HG03442 (cell line): Measurements from ENCODE around the gene MTMR3.

ENCODE experiments used
- ATAC-seq: cut with Tn5 transposase; IDR thresholded peaks from one replicate; pipeline ENCODE4 v1.9.1; 2021; ENCODE audit warnings: mild to moderate bottlenecking, moderate library complexity; ENCODE audit not compliant: unreplicated experiment

MTMR3 gene

DNA sequence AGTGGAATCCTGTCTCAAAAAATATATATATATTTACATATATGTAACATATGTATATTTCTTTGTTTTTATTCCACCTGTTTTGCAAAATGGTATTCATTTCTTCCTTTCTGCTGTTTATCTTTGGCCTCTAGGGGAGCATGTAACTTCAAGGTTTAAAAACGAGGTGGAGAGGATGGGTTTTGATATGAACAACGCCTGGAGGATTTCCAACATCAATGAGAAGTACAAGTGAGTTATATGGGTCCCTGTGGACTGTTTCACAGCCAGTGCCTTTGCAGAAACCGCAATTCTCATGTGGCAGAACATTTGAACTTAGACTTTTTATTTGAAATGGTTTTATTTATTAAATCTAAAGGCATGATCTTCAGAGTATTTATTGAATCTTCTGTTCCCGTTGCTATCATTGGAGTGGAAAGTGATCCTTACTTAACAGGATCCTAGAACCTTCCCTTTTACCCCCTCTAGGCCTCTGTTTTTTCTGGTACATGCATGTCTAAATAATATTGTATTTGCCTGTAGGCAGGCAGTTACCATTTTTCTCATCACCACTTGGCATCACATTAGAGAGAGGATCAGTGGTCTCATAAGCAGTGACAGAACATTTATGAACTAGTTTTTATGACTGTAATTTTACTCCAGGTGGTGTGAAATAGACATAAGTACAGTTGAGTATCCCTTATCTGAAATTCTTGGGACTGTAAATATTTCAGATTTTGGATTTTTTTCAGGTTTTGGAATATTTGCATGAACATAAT lies 115.8 kb downstream of the MTMR3 start:
- no peak for ATAC-seq

DNA sequence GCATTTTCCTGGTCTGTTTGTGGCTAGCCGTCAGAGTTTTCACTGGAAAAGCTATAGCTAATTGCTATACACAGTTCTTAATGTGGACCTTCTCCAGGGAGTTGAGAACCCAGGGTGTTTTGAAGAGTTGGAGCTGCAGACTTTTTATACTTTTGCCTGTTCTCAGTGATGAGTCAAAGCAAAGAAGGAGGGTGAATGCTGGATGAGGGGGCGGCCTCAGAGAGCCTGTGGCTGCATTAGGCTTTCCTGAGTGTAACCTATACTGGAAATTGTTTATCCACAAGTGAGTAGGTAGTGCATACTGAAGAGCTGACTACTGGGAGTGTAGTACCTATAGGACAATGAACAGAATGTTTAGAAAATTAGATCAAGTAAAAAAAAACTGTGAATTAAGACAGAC lies 117.6 kb downstream of the MTMR3 start:
- ATAC-seq, result no peak

DNA sequence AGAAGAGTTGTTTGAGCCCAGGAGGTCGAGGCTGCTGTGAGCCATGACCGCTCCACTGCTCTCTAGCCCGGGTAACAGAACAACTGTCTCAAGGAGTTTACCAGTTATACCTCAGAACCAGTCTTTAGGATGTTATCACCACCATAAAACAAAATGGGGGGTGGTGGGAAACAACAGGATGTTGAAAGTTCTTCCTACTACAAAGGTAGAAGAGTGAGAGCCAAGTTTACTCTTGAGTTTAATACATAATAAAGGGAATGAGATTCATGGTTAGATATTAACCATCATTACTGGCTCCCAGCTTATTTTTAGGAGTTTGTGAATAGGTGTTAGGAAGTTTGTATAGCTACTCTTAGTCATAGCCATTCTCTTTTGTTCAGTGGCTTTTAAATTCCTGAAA lies 118.5 kb downstream of the MTMR3 start:
- no peak for ATAC-seq

DNA sequence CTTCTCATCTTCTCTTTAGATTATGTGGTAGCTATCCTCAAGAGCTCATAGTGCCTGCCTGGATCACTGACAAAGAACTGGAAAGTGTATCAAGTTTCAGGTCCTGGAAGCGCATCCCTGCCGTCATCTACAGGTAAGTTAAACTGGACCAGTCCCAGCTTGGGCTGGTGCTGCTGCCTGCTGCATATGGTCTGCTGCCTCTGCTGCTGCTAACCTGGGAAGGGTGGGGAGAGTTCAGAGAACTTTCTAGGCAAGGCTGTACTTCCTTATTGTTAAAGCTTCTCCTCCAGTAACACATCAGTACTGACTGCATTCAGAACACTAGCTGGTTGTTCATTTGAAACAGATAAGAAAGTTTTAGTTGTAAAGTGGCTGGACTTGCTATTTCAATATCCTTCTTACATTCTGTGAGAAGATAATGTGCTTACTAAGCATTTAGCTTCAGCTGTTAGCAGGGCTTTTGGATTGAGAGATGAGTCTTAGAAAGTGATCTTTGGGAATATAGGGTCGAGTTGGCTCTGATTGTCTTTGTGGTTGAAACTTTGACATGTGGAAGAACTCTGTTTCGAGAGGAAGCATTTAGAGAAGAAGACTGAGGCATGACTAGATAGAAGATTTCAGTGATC lies 120.0 kb downstream of the MTMR3 start:
- ATAC-seq, result no peak

DNA sequence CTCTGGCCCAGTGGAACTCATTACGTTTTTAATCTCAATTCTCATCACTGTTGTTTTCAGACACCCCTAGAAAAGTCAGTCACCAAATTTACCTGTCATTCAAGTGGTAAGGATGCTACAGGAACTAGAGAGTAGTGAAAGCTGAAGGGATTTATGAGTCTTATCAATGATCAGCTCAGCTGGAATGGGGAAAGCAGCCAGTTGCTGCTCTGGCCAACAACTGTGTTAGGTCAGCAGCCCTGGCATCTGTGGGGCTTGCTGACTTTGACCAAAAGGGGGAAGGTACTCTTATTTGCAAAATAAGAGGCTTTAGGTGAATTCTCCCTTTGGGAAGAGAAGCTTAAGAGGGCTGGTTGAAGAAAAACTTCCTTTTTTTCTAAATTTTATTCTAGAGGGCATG lies 121.1 kb downstream of the MTMR3 start:
- no peak for ATAC-seq

DNA sequence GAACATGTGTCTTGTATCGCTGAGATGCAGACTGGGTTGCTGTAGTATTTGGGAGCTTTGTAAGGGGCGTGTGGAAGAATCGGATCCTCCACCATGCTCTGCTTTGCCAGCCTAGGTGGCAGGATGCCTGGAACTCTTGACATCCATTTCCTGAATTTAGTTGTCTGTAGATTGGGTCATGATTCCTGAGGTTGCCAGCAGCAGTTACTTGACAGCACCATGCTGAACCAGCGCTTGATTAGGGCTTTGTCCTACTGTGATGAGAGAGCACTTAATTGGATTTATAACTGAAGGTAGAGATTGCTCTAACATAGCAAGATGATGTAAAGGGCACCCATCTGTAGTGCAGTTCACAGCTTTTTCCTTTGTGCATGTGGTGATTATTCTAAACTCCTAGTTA lies 121.7 kb downstream of the MTMR3 start:
- no peak for ATAC-seq

DNA sequence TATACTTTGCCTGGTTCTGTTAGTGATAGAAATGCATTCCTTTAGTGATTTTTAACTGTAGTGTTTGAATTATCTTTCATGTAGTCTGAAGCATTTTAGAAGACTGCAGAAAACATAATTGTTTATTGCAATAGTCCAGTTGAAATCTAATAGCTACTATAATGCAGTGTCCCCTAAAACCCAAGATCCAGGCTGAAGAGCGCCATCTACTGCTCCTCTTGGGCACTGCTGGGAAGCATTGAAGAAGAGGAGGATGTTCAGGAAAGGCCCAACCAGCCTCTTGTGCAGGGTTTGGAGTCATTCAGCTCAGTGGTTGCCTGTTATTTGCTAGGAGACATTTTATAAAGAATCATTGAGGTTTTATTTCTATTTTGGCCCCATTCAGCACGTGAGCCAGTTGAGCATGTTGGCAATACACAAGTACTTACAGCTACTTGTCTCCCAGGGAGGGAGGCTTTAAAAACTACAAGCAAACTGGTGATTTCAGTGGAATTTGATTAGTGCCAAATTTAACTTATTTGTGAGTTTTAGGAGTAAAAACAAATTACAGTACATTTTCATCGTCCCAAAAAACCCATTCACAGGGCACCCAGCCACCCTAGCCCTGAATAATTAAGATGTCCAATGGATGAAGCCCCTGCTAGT lies 122.4 kb downstream of the MTMR3 start:
- ATAC-seq, result no peak

DNA sequence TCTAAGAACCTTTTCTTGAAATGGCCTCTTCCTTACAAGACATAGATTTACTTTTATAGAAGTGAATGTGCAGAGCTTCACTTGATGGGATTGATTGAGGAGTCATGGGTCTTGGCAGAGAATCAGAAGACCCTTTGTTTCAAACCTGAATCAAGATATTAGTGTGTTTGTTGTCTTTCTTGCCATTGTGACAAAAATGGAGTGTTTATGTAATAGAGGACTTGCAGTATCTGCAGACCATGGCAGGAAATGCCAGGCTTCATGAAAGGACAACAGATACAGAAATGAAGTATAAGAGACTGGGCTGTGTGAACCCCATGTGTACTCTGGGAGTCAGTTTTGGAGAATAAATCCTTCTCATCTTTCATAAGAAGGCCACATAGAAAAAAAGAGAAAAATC lies 124.4 kb downstream of the MTMR3 start:
- no peak for ATAC-seq

DNA sequence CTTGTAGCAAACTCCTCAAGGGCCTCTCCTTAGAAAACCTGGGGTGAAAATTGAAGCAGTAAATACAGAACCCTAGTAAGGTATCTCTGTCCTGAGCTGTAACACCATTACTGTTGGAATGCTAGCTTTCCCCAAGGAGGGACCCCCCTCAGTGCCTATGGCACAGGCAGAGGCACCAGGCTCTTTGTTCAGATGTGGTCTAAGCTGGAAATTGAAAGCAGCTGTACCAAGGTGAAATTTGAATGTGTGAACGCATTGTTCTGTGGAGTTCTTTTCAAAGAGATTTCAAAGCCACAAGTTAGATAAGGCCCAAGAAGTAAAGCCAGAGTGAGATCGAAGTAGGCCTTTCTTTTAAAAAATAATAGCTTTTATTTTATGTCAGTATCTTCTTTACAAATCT lies 125.4 kb downstream of the MTMR3 start:
- ATAC-seq, result no peak

DNA sequence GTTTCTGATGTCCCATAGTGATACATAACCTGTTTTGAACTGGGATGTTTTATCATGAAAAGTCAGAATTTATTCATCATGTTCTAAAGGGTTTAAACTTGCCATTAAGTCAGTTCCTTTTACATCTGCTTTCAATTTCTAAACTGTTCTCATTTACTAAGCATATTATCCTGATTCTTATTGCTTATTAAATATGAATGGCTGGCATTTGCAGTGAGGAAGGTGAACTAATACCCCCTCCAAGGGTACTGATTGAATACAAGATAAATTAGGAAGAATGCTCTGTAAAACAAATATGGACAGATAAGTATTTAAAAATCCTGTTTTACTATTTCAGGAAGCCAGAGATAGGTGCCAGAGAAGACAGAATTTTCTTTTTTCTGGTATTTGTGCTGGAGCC lies 126.5 kb downstream of the MTMR3 start:
- ATAC-seq, result no peak

DNA sequence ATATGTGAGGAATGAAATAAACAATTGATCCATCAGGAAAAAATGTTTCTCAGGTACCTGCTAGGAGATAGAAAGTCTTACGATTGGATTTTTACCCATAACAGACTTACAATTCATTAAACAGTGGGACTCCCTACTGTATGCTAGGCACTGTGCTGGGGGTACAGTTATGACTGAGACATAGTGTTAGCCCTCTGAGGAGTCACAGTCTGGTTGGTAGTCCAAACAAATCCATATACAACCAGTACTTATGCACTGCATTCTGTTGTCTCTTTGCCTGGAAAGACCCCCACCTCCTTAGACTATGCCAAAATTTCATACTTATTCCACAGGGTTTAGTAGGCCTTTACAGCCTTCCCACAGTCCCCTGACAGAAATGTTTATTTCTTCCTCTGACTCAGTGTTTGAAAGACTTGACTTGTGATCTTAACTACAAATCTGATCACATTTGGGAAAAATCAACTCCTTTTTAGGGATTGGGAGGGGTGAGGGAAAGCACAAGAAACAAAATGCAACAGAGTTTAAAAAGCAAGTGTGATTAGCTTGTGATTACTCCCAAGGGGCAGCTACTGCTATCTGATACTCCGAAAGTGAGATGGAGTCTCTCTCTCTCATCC lies 127.9 kb downstream of the MTMR3 start:
- ATAC-seq, result no peak

DNA sequence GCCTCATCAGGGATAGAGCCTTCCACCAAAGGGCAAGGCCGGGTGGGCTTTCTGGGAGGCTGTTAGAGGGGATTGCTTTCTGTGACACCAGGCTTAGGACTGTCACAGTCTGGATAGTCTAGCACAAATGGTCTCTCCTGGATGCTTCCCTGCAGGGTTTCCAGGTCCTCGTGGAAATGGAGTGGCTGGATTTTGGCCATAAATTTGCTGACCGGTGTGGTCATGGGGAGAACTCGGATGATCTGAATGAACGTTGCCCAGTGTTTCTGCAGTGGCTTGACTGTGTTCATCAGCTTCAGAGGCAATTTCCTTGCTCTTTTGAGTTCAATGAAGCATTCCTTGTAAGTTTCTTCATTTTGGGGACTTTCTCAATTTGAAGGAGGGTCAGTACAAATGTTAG lies 130.2 kb downstream of the MTMR3 start:
- ATAC-seq, result no peak

DNA sequence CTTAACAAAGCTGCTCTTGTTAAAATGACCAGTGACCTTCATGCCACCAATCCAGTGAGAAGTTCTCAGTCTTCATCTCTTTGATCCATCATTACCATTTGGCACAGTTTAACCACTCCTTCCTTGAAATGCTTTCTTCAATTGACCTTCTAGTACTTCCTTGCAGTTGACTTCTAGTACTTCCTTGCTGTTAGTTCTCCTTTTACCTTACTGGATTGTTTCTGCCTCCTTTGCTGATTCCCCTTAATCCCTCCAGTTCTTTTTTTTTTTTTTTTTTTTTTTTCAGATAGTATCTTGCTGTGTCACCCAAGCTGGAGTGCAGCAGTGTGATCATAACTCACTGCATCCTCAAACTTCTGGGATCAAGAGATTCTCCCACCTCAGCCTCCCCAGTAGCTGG lies 131.3 kb downstream of the MTMR3 start:
- no peak for ATAC-seq

DNA sequence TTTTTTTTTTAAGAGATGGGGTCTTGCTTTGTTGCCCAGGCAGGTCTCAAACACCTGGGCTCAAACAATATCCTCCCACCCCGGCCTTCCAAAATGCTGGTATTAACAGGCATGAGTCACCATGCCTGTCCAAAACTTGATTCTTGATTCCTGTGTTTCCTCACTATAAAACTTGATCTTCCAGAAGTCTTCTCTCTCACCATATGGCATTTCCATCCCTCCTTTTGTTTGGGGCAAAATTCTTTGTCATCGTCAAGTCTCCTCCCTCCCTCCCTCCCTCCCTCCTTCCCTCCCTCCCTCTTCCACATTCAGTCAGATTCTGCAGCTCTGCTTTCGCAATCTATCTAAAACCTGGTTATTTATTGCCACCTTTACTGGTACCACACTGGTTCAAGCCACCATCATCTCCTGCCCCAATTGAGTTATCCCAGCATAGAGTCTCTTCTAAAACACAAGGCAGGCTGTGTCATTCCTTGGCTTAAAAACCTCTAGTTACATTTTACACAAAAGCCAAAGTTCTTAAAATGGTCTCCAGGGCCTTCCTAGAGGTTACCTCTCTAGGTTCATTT lies 132.3 kb downstream of the MTMR3 start:
- ATAC-seq, result no peak

DNA sequence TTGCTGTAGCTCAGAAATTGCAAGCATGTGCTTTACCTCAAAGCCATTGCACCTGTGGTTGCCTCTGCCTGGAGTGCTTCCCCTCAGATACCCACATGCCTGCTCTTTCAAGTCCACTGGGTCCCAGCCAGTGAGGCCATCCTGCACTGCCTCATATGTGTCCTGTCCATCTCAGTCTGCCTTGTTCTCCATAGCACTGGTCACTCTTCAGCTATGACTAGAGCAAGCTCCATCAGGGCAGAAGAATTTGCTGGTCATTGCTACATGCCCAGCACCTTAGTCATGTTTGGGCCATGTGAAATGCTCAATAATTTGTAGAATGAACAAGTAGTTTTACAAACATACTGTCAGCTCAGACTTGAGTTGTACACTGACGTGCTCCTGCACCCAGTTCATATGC lies 132.9 kb downstream of the MTMR3 start:
- no peak for ATAC-seq

DNA sequence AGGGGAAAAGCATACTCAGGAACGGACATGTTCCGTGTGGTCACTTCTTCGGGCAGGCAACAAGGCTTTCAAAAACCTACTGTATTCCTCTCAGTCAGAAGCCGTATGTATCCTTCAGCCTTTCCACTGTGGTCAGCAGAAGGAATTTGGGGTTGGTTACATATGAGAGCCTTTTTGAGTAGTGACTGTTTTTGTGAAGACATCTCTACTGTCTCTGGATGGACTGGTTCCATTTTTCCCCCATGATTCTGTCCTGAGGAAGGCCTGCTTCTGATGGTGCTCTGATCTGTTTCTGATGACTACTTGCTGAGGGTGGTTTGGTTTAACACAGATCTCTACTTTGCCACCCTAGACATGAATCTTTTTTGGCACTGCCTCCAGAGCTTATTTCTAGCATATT lies 133.6 kb downstream of the MTMR3 start:
- ATAC-seq, result no peak

DNA sequence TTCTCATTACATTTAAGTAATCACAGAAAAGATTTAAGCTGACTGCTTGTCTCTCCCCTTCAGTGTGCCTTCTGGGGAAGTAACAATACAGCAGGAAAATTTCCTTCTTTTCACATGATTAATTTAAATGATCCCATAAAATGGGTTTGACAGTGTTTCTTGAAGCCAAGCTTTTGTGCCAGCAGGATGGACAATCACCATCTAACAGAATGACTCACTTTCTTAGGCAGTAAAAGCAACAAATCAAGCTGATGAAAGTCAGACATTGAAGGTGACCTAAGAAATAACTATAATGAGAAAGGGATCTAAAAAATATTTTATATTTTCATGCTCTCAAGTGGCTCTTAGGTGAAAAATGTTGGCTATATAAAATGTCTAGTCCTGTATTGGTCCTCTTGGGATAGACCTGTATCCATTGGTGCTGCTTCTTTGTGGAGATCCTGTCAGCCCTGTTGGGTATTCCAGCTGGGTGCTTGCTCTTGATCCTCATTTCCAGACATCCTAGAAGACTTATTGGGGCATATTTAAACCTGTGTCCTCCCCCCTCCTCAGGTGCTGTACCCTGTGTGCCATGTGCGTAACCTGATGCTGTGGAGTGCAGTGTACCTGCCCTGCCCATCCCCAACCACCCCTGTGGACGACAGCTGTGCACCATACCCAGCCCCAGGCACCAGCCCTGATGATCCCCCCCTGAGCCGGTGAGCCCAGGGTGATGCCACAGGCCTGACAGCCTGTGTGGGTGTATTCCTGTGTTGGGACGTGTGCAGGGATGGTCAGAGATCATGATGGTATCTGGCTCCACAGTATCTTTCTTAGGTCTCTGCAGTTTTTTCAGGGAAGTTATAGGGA lies 134.6 kb downstream of the MTMR3 start:
- ATAC-seq, result no peak

DNA sequence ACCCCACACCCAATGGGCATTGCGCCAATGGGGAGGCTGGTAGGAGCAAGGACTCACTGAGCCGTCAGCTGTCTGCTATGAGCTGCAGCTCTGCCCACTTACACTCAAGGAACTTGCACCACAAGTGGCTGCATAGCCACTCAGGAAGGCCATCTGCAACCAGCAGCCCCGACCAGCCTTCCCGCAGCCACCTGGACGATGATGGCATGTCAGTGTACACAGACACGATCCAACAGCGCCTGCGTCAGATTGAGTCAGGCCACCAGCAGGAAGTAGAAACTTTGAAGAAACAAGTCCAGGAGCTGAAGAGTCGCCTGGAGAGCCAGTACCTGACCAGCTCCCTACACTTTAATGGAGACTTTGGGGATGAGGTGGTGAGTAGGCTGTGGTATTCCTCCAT lies 137.5 kb downstream of the MTMR3 start:
- no peak for ATAC-seq

DNA sequence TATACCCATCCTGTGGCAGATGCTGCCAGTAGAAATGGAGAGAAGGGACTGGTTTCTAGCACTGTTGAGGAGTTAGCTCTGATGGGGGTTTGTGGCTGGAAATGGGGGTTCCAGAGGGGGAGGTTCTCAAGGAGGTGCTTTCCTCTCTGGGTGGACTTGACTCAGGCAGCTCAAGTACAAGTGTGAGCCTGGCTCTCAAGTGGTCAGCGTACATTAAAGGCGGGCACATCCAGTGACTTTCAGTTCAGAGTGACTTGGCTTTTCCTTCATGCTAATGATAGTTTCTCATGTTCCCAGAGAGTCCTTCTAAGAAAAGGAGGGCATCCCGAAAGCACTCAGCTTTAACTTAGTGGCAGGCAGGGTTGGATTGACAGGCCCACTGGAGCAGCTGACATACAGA lies 138.4 kb downstream of the MTMR3 start:
- no peak for ATAC-seq

DNA sequence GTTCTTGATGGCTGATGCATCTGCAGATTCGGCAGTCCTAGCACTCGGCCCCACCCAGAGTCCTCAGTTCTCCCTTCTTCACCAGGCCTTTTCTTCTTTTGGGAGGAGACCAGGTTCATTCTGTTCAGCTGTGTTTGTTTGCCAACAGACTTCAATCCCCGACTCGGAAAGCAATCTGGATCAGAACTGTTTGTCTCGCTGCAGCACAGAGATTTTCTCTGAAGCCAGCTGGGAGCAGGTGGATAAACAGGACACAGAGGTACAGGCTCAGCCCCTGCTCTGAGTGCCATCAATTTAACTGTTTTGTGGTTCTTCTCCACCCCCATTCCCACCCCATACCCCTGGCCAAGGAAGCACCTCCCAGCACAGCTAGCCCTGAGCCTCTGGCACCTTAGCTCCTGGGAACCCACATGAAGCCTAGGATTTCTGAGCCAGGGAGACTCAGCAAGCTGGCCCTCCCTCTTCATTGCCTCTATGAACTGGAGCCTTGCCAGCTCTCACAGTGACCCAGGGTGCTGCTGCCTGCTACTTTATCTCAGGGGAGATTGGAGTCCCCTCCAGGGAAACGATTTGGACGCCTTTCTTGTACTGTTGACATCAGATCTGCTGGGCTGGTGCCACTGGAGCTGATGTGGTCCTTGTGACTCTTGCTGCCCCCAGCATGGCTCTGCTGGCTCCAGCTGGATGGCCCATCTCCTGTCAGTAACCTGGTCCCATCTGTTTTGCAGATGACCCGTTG lies 139.1 kb downstream of the MTMR3 start:
- no peak for ATAC-seq
